MM.1S (cell line): ENCODE data around the gene SAMD3.

Source experiments
- CTCF ChIP-seq: fragments of 300-600 bp; sonication (generic); IDR thresholded peaks from 2 replicates; pipeline ENCODE4 v1.5.1; 2016; ENCODE audit warnings: antibody characterized with exemption, low read length, mixed read lengths
- EZH2 ChIP-seq: fragments of 300-600 bp; sonication (generic); optimal IDR thresholded peaks from 2 replicates; pipeline ENCODE3; 2017; ENCODE audit warnings: low read depth, mild to moderate bottlenecking, antibody characterized with exemption, low read length, mixed read lengths

- no peak for TF ChIP-seq CTCF
- no peak for TF ChIP-seq EZH2
Observed at GRCh38 chr6:130215526-130215925, 7.2 kb downstream of the SAMD3 start.
